Ishikawa (cell line): ENCODE data around the gene PLA2G4D.

Experiments
- CEBPB ChIP-seq: IDR thresholded peaks from 2 replicates; pipeline ENCODE4 v1.6.1; 2012
- CREB1 ChIP-seq: IDR thresholded peaks from 2 replicates; pipeline ENCODE4 v1.6.1; 2012; ENCODE audit warnings: low read depth
- EGR1 ChIP-seq: IDR thresholded peaks from 2 replicates; pipeline ENCODE4 v1.6.1; 2012
- EP300 ChIP-seq: IDR thresholded peaks from 2 replicates; pipeline ENCODE4 v1.6.1; 2012; ENCODE audit warnings: borderline replicate concordance
- FOXM1 ChIP-seq: IDR thresholded peaks from 2 replicates; pipeline ENCODE4 v1.6.1; 2012; ENCODE audit warnings: low read depth, borderline replicate concordance
- NFIC ChIP-seq: IDR thresholded peaks from 2 replicates; pipeline ENCODE4 v1.6.1; 2012
- RAD21 ChIP-seq: IDR thresholded peaks from 2 replicates; pipeline ENCODE4 v1.6.1; 2012; ENCODE audit warnings: low read depth
- TAF1 ChIP-seq: IDR thresholded peaks from 2 replicates; pipeline ENCODE4 v1.6.1; 2012; ENCODE audit warnings: low read depth, mild to moderate bottlenecking
- TCF12 ChIP-seq: IDR thresholded peaks from 2 replicates; pipeline ENCODE4 v1.6.1; 2012; ENCODE audit warnings: low read depth
- TEAD4 ChIP-seq: IDR thresholded peaks from 2 replicates; pipeline ENCODE4 v1.6.1; 2012
- YY1 ChIP-seq: IDR thresholded peaks from 2 replicates; pipeline ENCODE4 v1.6.1; 2012; ENCODE audit warnings: low read depth
- ZBTB7A ChIP-seq: IDR thresholded peaks from 2 replicates; pipeline ENCODE4 v1.6.1; 2012; ENCODE audit warnings: low read depth
- TF ChIP-seq, protein P1 (sequence below): IDR thresholded peaks from 2 replicates; pipeline ENCODE4 v1.6.1; 2012
- TF ChIP-seq, protein P2 (sequence below): IDR thresholded peaks from 2 replicates; pipeline ENCODE4 v1.6.1; 2012
- TF ChIP-seq, protein P3 (sequence below): IDR thresholded peaks from 2 replicates; pipeline ENCODE4 v1.6.1; 2012; ENCODE audit warnings: low read depth, mild to moderate bottlenecking

PLA2G4D gene

DNA sequence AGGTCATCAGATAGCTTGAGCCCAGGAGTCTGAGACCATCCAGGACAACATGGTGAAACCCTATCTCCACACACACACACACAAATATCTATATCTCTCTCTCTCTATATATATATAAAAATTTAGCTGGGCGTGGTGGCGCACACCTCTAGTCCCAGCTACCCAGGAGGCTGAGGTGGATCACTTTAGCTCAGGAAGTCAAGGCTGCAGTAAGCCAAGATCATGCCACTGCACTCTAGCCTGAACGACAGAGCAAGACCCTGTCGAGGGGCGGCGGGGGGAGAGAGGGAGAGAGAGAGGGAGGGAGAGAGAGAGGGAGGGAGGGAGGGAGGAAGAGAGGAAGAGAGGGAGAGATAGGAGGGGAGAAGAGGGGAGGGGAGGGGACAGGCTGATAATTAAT lies 34.1 kb upstream of the PLA2G4D start:
- TF ChIP-seq TEAD4: no peak
- TF ChIP-seq EP300: no peak
- TF ChIP-seq RAD21: no peak
- no peak for TF ChIP-seq EGR1
- no peak for TF ChIP-seq NFIC
- TF ChIP-seq TCF12: no peak

DNA sequence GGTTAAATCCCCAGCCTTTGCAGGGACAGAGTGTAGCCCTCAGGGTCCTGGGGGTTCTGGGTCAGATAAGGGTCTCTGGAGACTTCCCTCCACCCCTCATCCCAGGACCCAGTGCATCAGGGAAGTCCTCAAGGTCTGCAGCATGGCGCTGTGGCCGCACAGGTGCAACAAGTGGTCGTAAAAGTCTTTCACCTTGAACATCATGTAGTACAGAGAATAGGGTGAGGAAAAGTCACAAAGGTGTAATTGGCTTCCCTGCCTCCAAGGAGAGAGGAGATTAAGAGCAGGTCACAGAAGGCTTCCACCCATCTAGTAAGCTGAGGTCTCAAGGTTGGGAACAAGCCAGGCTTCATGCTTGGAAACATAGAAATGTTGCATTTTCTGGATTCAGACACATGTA lies 29.2 kb upstream of the PLA2G4D start:
- TF ChIP-seq, protein P1, sequence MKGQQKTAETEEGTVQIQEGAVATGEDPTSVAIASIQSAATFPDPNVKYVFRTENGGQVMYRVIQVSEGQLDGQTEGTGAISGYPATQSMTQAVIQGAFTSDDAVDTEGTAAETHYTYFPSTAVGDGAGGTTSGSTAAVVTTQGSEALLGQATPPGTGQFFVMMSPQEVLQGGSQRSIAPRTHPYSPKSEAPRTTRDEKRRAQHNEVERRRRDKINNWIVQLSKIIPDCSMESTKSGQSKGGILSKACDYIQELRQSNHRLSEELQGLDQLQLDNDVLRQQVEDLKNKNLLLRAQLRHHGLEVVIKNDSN: no peak
- TF ChIP-seq YY1: no peak
- TF ChIP-seq NFIC: no peak
- no peak for TF ChIP-seq TCF12
- TF ChIP-seq, protein P2, sequence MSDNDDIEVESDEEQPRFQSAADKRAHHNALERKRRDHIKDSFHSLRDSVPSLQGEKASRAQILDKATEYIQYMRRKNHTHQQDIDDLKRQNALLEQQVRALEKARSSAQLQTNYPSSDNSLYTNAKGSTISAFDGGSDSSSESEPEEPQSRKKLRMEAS: no peak
- TF ChIP-seq RAD21: no peak
- TF ChIP-seq FOXM1: no peak
- TF ChIP-seq EGR1: no peak
- no peak for TF ChIP-seq TEAD4

DNA sequence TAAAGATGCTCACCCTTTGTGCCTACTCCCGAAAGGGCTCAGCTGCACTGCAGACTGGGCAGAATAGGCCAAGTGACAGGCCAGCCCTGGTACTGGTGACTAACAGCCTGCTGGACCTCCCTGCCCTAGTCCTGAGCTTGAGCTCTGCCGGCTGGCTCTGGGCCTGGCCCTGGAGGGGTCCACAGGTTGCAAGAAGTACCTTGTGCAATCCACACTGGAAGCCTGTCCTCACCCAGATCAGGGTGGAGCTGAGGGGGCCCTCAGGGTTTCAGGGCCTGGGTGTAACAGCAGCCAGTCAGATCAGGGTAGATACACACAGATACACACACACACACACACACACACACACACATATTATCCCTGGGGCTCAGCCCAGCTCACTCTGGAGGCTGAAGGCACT lies 27.3 kb upstream of the PLA2G4D start:
- TF ChIP-seq FOXM1 (no peak), TCF12 (no peak)
- TF ChIP-seq, protein P3, sequence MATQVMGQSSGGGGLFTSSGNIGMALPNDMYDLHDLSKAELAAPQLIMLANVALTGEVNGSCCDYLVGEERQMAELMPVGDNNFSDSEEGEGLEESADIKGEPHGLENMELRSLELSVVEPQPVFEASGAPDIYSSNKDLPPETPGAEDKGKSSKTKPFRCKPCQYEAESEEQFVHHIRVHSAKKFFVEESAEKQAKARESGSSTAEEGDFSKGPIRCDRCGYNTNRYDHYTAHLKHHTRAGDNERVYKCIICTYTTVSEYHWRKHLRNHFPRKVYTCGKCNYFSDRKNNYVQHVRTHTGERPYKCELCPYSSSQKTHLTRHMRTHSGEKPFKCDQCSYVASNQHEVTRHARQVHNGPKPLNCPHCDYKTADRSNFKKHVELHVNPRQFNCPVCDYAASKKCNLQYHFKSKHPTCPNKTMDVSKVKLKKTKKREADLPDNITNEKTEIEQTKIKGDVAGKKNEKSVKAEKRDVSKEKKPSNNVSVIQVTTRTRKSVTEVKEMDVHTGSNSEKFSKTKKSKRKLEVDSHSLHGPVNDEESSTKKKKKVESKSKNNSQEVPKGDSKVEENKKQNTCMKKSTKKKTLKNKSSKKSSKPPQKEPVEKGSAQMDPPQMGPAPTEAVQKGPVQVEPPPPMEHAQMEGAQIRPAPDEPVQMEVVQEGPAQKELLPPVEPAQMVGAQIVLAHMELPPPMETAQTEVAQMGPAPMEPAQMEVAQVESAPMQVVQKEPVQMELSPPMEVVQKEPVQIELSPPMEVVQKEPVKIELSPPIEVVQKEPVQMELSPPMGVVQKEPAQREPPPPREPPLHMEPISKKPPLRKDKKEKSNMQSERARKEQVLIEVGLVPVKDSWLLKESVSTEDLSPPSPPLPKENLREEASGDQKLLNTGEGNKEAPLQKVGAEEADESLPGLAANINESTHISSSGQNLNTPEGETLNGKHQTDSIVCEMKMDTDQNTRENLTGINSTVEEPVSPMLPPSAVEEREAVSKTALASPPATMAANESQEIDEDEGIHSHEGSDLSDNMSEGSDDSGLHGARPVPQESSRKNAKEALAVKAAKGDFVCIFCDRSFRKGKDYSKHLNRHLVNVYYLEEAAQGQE: no peak

DNA sequence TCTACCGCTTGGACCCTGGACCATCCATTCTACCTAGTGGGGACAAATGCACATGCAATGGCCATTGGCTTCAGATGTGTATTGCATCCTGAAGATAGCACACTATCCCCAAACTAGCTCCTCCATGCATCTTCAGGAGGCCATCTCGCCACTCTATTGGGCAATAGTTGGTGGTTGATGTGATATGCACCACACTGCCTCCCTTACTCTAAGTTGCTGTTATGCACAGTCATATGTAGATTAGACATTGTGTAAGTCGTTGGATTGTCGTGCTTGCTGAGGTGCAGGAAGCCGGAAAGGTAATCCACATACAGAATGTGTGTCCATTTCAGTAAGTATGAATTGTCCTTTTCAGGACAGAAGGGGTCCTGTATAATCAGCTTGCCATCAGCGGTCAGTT lies 26.7 kb upstream of the PLA2G4D start:
- TF ChIP-seq NFIC (no peak), YY1 (no peak), CEBPB (no peak), ZBTB7A (no peak), TCF12 (no peak), TAF1 (no peak), CREB1 (no peak), EP300 (no peak), TEAD4 (no peak), RAD21 (no peak), FOXM1 (no peak), EGR1 (no peak)
- TF ChIP-seq, protein P2: no peak
- TF ChIP-seq, protein P3: no peak
- TF ChIP-seq, protein P1: no peak

DNA sequence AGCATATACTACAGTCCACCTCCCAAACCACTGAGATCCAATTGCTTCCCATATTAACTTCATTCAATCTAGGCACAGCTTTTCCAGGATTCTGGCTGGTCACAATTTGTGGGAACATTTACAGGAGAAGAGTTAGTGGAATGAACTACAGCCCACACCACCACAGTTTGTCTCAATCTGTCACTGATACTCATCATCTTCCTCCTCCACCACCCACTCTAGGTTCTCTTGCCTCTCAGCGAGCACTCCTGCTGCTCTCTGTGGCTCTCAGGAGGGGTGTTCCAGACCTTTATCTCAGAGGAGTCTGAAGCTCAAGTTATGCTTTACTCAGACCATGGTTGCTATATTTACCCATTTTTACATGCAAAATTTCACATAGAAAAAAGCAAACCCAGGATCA lies 25.9 kb upstream of the PLA2G4D start:
- TF ChIP-seq EGR1 (no peak), CEBPB (no peak), TCF12 (no peak), RAD21 (no peak), ZBTB7A (no peak), TEAD4 (no peak), TAF1 (no peak), YY1 (no peak), FOXM1 (no peak), CREB1 (no peak), NFIC (no peak), EP300 (no peak)
- TF ChIP-seq, protein P2: no peak
- TF ChIP-seq, protein P3: no peak
- TF ChIP-seq, protein P1: no peak
